ENCODE data around the gene SLFNL1. TPM values are rescaled to one million over a fixed set of nuclear protein-coding genes. Genes with fewer than 3 reads are reported as not detected.

SLFNL1 gene
- total RNA-seq, 1 donor from 2014 or later, result 0.30 TPM

GRCh38 chr1:41025979-41026819 lies 4.7 kb upstream of the SLFNL1 start:
- H3K27me3 Mint-ChIP-seq (ENCODE audit: unreplicated experiment), result no peaks in the 10 kb centered on the region
- no peaks in the 10 kb centered on the region for H3K9me3 Mint-ChIP-seq (ENCODE audit: unreplicated experiment)
- DNase-seq (ENCODE audit: extremely low spot score, unreplicated experiment), result no peak
- no peak overlapping the region for H3K27ac Mint-ChIP-seq (ENCODE audit: unreplicated experiment)
- H3K4me3 Mint-ChIP-seq (ENCODE audit: unreplicated experiment), result no peak overlapping the region
- peaks cover 24% of the 10 kb centered on the region for H3K36me3 Mint-ChIP-seq (ENCODE audit: unreplicated experiment)
- H3K4me1 Mint-ChIP-seq (ENCODE audit: unreplicated experiment), result peaks cover 7% of the 10 kb centered on the region
- TF ChIP-seq CTCF (IDR thresholded peaks at IDR 0.05), result no peak

- H3K27me3 Mint-ChIP-seq (ENCODE audit: unreplicated experiment), result no peaks in the 10 kb centered on the region
- no peaks in the 10 kb centered on the region for H3K9me3 Mint-ChIP-seq (ENCODE audit: unreplicated experiment)
- no peak overlapping the region for H3K27ac Mint-ChIP-seq (ENCODE audit: unreplicated experiment)
- DNase-seq (ENCODE audit: extremely low spot score, unreplicated experiment), result no peak
- peaks cover 14% of the 10 kb centered on the region for H3K4me1 Mint-ChIP-seq (ENCODE audit: unreplicated experiment)
- no peak overlapping the region for H3K4me3 Mint-ChIP-seq (ENCODE audit: unreplicated experiment)
- TF ChIP-seq CTCF (IDR thresholded peaks at IDR 0.05), result no peak
- H3K36me3 Mint-ChIP-seq (ENCODE audit: unreplicated experiment), result peaks cover 17% of the 10 kb centered on the region
These were observed 3.4 kb upstream of the SLFNL1 start for GRCh38 chr1:41024953-41025352.

- no peaks in the 10 kb centered on the region for H3K27me3 Mint-ChIP-seq (ENCODE audit: unreplicated experiment)
- DNase-seq (ENCODE audit: extremely low spot score, unreplicated experiment), result no peak
- no peak overlapping the region for H3K4me3 Mint-ChIP-seq (ENCODE audit: unreplicated experiment)
- no peaks in the 10 kb centered on the region for H3K9me3 Mint-ChIP-seq (ENCODE audit: unreplicated experiment)
- peaks cover 14% of the 10 kb centered on the region for H3K4me1 Mint-ChIP-seq (ENCODE audit: unreplicated experiment)
- peaks cover 10% of the 10 kb centered on the region for H3K36me3 Mint-ChIP-seq (ENCODE audit: unreplicated experiment)
- TF ChIP-seq CTCF (IDR thresholded peaks at IDR 0.05), result peak; percentile 47
- H3K27ac Mint-ChIP-seq (ENCODE audit: unreplicated experiment), result no peak overlapping the region
These were observed 1.9 kb upstream of the SLFNL1 start for GRCh38 chr1:41023279-41023990.

GRCh38 chr1:41022424-41022823 lies 899 bp upstream of the SLFNL1 start:
- no peak for TF ChIP-seq CTCF (IDR thresholded peaks at IDR 0.05)
- Mint-ChIP-seq H3K27me3 (ENCODE audit: unreplicated experiment) (no peaks in the 10 kb centered on the region), H3K9me3 (ENCODE audit: unreplicated experiment) (no peaks in the 10 kb centered on the region), H3K4me1 (ENCODE audit: unreplicated experiment) (peaks cover 14% of the 10 kb centered on the region), H3K4me3 (ENCODE audit: unreplicated experiment) (no peak overlapping the region), H3K27ac (ENCODE audit: unreplicated experiment) (no peak overlapping the region), H3K36me3 (ENCODE audit: unreplicated experiment) (peaks cover 4% of the 10 kb centered on the region)
- no peak for DNase-seq (ENCODE audit: extremely low spot score, unreplicated experiment)

- Mint-ChIP-seq H3K27me3 (ENCODE audit: unreplicated experiment) (no peaks in the 10 kb centered on the region), H3K4me3 (ENCODE audit: unreplicated experiment) (no peak overlapping the region), H3K9me3 (ENCODE audit: unreplicated experiment) (no peaks in the 10 kb centered on the region), H3K36me3 (ENCODE audit: unreplicated experiment) (no peaks in the 10 kb centered on the region), H3K27ac (ENCODE audit: unreplicated experiment) (no peak overlapping the region), H3K4me1 (ENCODE audit: unreplicated experiment) (peaks cover 14% of the 10 kb centered on the region)
- DNase-seq (ENCODE audit: extremely low spot score, unreplicated experiment), result no peak
- no peak for TF ChIP-seq CTCF (IDR thresholded peaks at IDR 0.05)
These were observed 871 bp downstream of the SLFNL1 start for GRCh38 chr1:41020654-41021053.
